ENCODE measurements around the gene KCNMB2.

KCNMB2 gene

DNA sequence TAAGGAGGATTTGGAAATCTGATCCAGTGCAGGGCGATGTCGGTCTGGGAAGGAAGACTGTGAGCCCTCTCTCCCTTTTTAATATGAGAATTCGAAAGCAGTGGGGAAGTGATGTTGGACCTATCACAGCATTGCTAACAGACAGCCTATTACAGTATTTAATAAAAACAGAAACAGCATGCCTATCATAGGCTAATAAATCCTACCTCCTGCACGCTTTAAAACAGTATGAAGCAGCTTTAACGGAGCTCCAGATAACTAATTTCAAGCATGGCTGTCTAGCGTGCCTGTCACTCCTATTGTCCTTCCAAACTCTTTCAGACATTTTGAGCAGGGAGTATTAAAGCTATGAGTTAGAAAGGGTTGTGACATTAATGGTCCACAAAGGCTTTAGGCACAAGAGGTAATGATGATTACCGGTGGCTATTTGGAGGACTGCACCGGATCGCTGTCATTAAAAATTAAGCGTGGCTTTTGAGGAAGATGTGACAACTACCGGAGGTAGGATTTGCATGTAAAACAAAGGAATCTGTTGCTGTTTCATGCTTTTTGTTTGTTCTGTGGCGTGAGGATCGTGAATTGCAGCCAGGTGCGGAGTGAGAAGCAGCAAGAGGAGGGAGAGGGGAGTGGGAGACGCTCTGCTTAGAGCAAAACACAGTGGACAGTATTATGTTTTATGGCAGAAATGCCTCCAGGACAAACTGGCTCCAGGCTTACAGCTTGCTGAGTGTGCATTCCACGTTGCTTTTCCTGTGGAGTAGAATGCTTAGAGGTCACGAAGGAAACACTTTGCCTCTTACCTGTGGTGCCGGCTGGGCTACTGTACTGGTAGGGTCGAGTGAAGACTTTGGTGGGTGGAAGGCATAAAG lies at the start of gene KCNMB2:
KCNMB2 (plus strand) TSS at position 226 of the 869 bp plus-strand sequence.
- H3K4me3 ChIP-seq (replicated peaks; ENCODE audit: low read depth, low read length), result peak within 1 kb of the TSS; percentile 62
- TF ChIP-seq, protein P1, sequence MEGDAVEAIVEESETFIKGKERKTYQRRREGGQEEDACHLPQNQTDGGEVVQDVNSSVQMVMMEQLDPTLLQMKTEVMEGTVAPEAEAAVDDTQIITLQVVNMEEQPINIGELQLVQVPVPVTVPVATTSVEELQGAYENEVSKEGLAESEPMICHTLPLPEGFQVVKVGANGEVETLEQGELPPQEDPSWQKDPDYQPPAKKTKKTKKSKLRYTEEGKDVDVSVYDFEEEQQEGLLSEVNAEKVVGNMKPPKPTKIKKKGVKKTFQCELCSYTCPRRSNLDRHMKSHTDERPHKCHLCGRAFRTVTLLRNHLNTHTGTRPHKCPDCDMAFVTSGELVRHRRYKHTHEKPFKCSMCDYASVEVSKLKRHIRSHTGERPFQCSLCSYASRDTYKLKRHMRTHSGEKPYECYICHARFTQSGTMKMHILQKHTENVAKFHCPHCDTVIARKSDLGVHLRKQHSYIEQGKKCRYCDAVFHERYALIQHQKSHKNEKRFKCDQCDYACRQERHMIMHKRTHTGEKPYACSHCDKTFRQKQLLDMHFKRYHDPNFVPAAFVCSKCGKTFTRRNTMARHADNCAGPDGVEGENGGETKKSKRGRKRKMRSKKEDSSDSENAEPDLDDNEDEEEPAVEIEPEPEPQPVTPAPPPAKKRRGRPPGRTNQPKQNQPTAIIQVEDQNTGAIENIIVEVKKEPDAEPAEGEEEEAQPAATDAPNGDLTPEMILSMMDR (IDR thresholded peaks at IDR 0.05; ENCODE audit: low read depth, low read length, missing control alignments), result no peak
- no peak for DNase-seq (ENCODE audit: extremely low read depth, low read depth)

DNA sequence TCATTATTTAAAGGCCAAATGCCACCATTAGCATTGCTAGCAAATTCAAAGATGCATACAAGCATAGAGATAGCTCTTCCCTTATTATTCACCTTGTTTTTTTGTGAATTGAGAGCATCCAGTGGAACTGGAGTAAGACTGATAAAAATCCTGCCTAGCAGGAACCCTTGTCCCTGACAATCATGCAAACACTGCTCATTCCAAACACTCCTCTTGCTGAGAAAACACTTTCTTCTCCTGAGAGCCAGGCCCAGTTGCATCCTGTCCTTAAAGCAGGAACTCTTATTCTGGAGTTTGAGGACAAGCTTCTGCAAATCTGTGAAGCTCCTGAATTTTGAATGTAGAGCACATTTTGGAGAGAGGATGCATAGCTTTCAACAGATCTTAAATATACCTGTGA lies 49.3 kb upstream of the KCNMB2 start:
- no peak for DNase-seq (ENCODE audit: extremely low read depth, low read depth)
- no peak overlapping the region for H3K4me3 ChIP-seq (replicated peaks; ENCODE audit: low read depth, low read length)
- TF ChIP-seq, protein P1 (IDR thresholded peaks at IDR 0.05; ENCODE audit: low read depth, low read length, missing control alignments), result no peak

DNA sequence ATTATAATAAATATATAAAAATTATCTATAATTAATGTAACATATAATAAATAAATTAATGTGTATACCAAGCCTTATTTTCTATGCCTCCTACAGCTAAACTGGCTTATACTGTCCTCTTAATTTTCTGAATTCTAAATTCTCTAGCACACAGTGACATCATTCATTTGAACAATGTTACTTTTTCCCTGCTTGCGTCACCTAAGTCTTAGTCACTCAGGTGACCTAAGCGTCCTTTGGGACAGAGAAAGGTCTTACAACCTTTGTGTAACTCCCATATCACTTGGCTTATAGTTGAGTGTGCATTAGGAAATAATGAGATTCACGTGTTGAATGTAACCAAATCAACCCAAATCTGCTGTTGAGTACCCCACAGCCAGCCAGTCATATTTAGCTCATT lies 48.5 kb upstream of the KCNMB2 start:
- DNase-seq (ENCODE audit: extremely low read depth, low read depth), result no peak
- no peak overlapping the region for H3K4me3 ChIP-seq (replicated peaks; ENCODE audit: low read depth, low read length)
- TF ChIP-seq, protein P1 (IDR thresholded peaks at IDR 0.05; ENCODE audit: low read depth, low read length, missing control alignments), result no peak

DNA sequence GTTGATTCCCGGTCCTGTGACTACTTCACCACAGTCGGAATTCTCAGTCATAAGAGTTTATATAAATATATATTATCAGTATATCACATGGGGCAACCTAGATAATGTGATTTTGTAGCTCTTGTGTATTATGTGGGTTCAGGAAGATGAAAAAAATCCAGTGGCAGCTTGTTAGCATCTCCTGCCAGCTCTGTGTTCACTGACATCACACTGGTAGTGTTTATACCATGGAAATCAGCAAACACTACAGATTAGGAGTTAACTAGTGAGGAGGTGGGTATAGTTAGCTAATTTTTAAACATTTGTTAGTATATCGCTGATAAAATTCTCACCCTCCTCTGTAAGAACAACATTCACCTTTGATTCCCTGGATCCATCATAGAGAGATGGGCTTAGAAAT lies 44.5 kb upstream of the KCNMB2 start:
- TF ChIP-seq, protein P1 (IDR thresholded peaks at IDR 0.05; ENCODE audit: low read depth, low read length, missing control alignments), result no peak
- H3K4me3 ChIP-seq (replicated peaks; ENCODE audit: low read depth, low read length), result no peak overlapping the region
- no peak for DNase-seq (ENCODE audit: extremely low read depth, low read depth)

DNA sequence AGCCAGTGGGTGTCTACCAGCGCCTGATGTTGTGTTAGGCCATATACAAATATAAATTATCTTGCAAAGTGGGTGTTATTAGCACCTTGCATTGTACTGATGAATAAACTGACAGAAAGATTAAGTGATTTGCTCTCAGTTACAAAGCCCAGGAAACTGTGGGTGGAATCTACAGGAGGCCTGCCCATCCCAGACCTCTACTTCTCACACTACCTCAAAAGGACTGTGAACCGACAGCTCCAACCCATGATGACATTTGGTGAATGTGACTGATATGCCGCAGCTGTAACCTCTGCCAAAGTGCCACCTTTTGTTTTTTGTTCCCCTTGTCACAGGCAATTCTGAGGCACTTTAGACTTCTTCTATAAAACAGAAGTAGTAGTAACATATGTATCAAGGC lies 43.7 kb upstream of the KCNMB2 start:
- H3K4me3 ChIP-seq (replicated peaks; ENCODE audit: low read depth, low read length), result no peak overlapping the region
- no peak for DNase-seq (ENCODE audit: extremely low read depth, low read depth)
- TF ChIP-seq, protein P1 (IDR thresholded peaks at IDR 0.05; ENCODE audit: low read depth, low read length, missing control alignments), result no peak

DNA sequence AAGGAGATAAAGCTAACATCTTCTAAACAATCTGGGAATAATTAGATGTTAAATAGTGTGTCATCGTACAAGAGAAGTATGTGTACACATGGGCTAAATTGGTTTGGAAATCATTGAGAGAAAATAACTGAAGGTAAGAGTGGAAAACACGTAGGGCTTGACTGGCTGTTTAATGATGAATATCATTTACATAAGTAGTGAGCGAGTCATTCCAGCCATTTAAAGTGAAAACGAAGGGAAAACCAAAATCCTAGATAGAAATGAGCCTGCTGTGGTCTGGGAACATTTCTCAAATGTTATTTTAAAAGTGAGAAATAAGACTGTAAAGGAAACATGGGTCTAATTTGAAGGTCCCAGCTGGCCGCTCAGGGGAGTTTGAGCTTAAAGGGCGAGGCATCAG lies 41.9 kb upstream of the KCNMB2 start:
- no peak overlapping the region for H3K4me3 ChIP-seq (replicated peaks; ENCODE audit: low read depth, low read length)
- TF ChIP-seq, protein P1 (IDR thresholded peaks at IDR 0.05; ENCODE audit: low read depth, low read length, missing control alignments), result no peak
- DNase-seq (ENCODE audit: extremely low read depth, low read depth), result no peak
